Left lung (tissue), 10 donors: ENCODE measurements around the gene NR4A2. TPM values are rescaled to one million over a fixed set of nuclear protein-coding genes. Genes with fewer than 3 reads are reported as not detected.
"Not testable (repeated sequence)": the region's sequence is repeated elsewhere in the genome, so short reads cannot be mapped to it uniquely, and the experiment has no call there.

ENCODE experiments used
- ATAC-seq: fragments of 200-7000 bp; cut with Tn5 transposase; one replicate; pipeline ENCODE4 v1.9.1; 2020; ENCODE audit warnings: moderate library complexity
- DNase-seq, 4 donors: peaks; one replicate each; pipeline ENCODE4 v3.0.0-alpha.2; 2013 to 2020
- H3K27ac ChIP-seq, 2 donors: fragments of 200-600 bp; sonication (generic) in 1 of 2; one replicate each; pipeline versions ENCODE4 v1.5.0 to v1.8.0; 2020 to 2021
- H3K27me3 ChIP-seq, 2 donors: fragments of 200-600 bp; sonication (generic) in 1 of 2; one replicate each; pipeline versions ENCODE4 v1.5.0 to v1.8.0; 2020 to 2021
- H3K36me3 ChIP-seq, 2 donors: fragments of 200-600 bp; sonication (generic) in 1 of 2; one replicate each; pipeline versions ENCODE4 v1.5.0 to v1.8.0; 2020 to 2021
- H3K4me1 ChIP-seq, 2 donors: fragments of 200-600 bp; one replicate each; pipeline ENCODE4 v1.8.0; 2021
- H3K4me3 ChIP-seq, 2 donors: fragments of 200-600 bp; sonication (generic) in 1 of 2; one replicate each; pipeline versions ENCODE4 v1.5.0 to v1.8.0; 2020 to 2021; ENCODE audit warnings: mild to moderate bottlenecking in 1 of 2
- H3K9me3 ChIP-seq, 2 donors: fragments of 200-600 bp; sonication (generic) in 1 of 2; one replicate each; pipeline versions ENCODE4 v1.5.0 to v1.8.0; 2020 to 2021
- intact Hi-C, 2 donors: fragments of 100-400 bp; cut with DNase I; formaldehyde crosslinking; loops; one replicate each; pipeline versions ENCODE4 v1.11.2 to v1.14.2; 2022
- polyA plus RNA-seq, 6 donors: library from polyadenylated mRNA; unstranded; fragments of 120-200 nt; gene quantifications; one replicate each; pipeline ENCODE4 v1.2.1, GENCODE V29; 2013; ENCODE audit not compliant: insufficient read length in 6 of 6
- total RNA-seq, 2 donors: library from RNA; stranded (reverse); fragmentation: NEBNext Ultra II Directional; extraction: Animal tissue kit (Norgen Biotek cat#: 25700); gene quantifications; one replicate each; pipeline ENCODE4 v1.2.1, GENCODE V29; 2021
- TF ChIP-seq, protein P1 (sequence below), 2 donors: fragments of 200-600 bp; sonication (generic) in 1 of 2; IDR thresholded peaks; one replicate each; pipeline versions ENCODE4 v1.5.0 to v1.8.0; 2021; ENCODE audit warnings: antibody characterized with exemption in 2 of 2
- donor health status: DM: no; HTN: yes; CAD: no.
- donor health status: DM: no; HTN: no; CAD: no.

The NR4A2 gene
- total and polyA plus RNA-seq, 8 donors = 1.9 to 7.0 (median 4.0) TPM

DNA sequence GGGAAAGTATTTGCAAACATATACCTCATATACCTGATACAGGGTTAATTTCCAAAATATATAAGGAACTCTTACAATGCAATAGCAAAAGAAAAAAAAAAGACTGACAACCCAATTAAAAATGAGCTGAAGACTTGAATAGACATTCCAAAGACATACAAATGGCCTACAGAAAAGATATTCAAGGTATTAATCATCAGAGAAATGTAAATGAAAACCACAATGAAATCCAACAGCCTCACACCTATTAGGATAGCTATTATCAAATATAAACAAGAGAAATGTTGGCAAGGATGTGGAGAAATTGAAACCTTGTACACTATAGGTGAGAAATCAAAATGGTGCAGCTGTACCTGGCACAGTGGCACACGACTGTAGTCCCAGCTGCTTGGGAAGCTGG, 25.7 kb downstream of the NR4A2 start:
- intact Hi-C loops = no loop called here
- no peaks in the 10 kb centered on the region for H3K9me3 ChIP-seq
- no peak overlapping the region for H3K4me3 ChIP-seq
- ATAC-seq (no peak), DNase-seq (no peak)
- no peak overlapping the region for H3K27ac ChIP-seq
- no peaks in the 10 kb centered on the region for H3K36me3 ChIP-seq
- peaks cover 0 to 4% of the 10 kb centered on the region in 2 donors for H3K27me3 ChIP-seq
- TF ChIP-seq, protein P1, sequence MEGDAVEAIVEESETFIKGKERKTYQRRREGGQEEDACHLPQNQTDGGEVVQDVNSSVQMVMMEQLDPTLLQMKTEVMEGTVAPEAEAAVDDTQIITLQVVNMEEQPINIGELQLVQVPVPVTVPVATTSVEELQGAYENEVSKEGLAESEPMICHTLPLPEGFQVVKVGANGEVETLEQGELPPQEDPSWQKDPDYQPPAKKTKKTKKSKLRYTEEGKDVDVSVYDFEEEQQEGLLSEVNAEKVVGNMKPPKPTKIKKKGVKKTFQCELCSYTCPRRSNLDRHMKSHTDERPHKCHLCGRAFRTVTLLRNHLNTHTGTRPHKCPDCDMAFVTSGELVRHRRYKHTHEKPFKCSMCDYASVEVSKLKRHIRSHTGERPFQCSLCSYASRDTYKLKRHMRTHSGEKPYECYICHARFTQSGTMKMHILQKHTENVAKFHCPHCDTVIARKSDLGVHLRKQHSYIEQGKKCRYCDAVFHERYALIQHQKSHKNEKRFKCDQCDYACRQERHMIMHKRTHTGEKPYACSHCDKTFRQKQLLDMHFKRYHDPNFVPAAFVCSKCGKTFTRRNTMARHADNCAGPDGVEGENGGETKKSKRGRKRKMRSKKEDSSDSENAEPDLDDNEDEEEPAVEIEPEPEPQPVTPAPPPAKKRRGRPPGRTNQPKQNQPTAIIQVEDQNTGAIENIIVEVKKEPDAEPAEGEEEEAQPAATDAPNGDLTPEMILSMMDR (IDR thresholded peaks at IDR 0.05) = no peak
- H3K4me1 ChIP-seq = no peaks in the 10 kb centered on the region

DNA sequence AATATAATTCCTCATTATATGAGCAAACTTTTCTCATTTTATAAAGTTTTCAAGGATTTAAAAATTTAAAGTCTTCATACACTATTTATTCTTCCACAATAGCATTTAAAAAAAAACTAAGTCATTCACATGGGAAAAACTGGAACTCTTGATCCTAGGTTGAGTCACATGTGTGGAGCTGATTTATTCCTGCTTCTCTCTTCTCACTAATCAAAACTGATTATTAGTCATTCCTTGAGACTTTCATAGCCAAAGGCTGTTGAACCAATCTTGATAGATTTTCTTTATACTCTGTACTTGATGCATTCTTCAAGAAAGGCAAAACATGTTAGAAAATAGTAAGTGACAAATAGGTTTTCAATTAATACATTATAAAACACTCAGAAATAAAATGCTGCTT, 27.4 kb downstream of the NR4A2 start:
- TF ChIP-seq, protein P1 (IDR thresholded peaks at IDR 0.05) = no peak
- no peaks in the 10 kb centered on the region for H3K9me3 ChIP-seq
- intact Hi-C loops = no loop called here
- peaks cover 0 to 4% of the 10 kb centered on the region in 2 donors for H3K27me3 ChIP-seq
- H3K4me1 ChIP-seq = no peaks in the 10 kb centered on the region
- H3K36me3 ChIP-seq = no peaks in the 10 kb centered on the region
- ATAC-seq = no peak
- DNase-seq = no peak
- no peak overlapping the region for H3K4me3 ChIP-seq
- H3K27ac ChIP-seq = no peak overlapping the region

DNA sequence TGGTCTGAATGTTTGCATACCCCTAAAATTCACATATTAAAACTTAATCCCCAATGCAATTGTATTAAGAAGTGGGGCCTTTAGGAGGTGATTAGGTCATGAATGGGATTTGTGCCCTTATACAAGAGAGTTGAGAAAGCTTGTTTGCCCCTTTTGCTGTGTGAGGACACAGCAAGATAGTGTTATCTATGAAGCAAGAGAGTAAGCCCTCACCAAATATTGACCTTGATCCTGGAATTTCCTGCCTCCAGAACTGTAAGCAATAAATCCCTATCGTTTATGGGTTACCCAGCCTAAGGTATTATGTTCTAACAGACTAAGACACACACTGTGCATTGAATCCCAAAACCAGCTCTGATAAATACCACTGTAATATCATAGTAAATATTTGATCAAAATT, 32.2 kb downstream of the NR4A2 start:
- H3K4me1 ChIP-seq = no peaks in the 10 kb centered on the region
- DNase-seq = no peak
- TF ChIP-seq, protein P1 (IDR thresholded peaks at IDR 0.05) = no peak
- no peak overlapping the region for H3K4me3 ChIP-seq
- no peak for ATAC-seq
- no peak overlapping the region for H3K27ac ChIP-seq
- no peaks in the 10 kb centered on the region for H3K36me3 ChIP-seq
- H3K27me3 ChIP-seq = no peaks in the 10 kb centered on the region
- no peaks in the 10 kb centered on the region for H3K9me3 ChIP-seq
- intact Hi-C loops = no loop called here

DNA sequence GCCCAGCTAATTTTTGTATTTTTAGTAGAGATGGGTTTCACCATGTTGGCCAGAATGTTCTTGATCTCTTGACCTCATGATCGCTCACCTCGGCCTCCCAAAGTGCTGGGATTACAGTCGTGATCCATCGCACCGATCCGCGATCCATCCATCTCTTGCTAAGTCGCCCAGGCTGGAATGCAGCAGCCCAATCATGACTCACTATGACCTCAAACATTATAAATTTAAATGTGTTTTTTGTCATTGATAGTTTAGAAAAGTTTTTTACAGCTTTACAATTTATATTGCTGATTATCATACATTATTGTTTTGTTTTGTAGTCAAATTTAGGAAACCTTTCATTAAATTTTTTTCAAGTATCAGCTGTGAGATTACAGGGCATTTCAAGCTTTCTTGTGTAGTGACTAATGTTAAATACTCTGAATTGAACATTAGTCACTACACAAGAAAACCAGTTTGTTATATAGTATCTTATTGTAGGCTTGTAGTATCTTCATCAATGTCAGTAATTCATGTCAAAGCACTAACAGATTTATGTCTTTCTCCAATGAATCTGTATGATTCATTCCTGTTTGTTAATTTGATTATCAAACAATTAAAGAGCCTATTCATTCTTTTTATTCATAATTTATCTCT, 37.5 kb downstream of the NR4A2 start:
- ATAC-seq (no peak), DNase-seq (no peak)
- TF ChIP-seq, protein P1 (IDR thresholded peaks at IDR 0.05) = no peak
- intact Hi-C loops = no loop called here
- Histone ChIP-seq H3K27me3 (no peaks in the 10 kb centered on the region), H3K27ac (no peak overlapping the region), H3K36me3 (no peaks in the 10 kb centered on the region), H3K4me3 (no peak overlapping the region), H3K9me3 (no peaks in the 10 kb centered on the region), H3K4me1 (no peaks in the 10 kb centered on the region)

DNA sequence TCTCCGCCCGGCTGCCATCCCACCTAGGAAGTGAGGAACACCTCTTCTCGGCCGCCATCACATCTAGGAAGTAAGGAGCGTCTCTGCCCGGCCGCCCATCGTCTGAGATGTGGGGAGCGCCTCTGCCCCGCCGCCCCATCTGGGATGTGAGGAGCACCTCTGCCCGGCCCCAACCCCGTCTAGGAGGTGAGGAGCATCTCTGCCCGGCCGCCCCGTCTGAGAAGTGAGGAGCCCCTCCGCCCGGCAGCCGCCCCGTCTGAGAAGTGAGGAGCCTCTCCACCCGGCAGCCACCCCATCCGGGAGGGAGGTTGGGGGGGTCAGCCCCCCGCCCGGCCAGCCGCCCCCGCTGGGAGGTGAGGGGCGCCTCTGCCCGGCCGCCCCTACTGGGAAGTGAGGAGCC, 39.1 kb downstream of the NR4A2 start:
- H3K27ac ChIP-seq, H3K27me3 ChIP-seq, H3K36me3 ChIP-seq, H3K9me3 ChIP-seq, H3K4me1 ChIP-seq, DNase-seq, H3K4me3 ChIP-seq, ATAC-seq, intact Hi-C loops: not testable (repeated sequence)
